Neural cell (in vitro differentiated cells): ENCODE results near the gene MYO7A. TPM values are rescaled to one million over a fixed set of nuclear protein-coding genes. Genes with fewer than 3 reads are reported as not detected.

Experiments used
- H2AFZ ChIP-seq: fragments of 200-600, 300-800 bp; sonication (generic), shearing (Covaris generic); 2 replicates; pipeline ENCODE4 v1.6.0; 2014; ENCODE audit warnings: low read depth, mild to moderate bottlenecking, antibody characterized with exemption, low read length, moderate library complexity
- H3F3A ChIP-seq: fragments of 200-600 bp; shearing (Covaris generic); 2 replicates; pipeline ENCODE4 v1.6.1; 2016; ENCODE audit warnings: mild to moderate bottlenecking, moderate library complexity, mixed read lengths, antibody characterized with exemption, low read length; ENCODE audit not compliant: insufficient read depth, poor library complexity, severe bottlenecking
- H3K27ac ChIP-seq: fragments of 200-600, 300-800 bp; sonication (generic), shearing (Covaris generic); 2 replicates; pipeline ENCODE4 v1.5.1; 2014; ENCODE audit warnings: mild to moderate bottlenecking, low read length, moderate library complexity
- H3K27me3 ChIP-seq: fragments of 300-800, 200-600 bp; sonication (generic), shearing (Covaris generic); 2 replicates; pipeline ENCODE4 v1.6.0; 2014; ENCODE audit warnings: mild to moderate bottlenecking, low read depth, low read length, moderate library complexity; ENCODE audit not compliant: insufficient read depth
- H3K36me3 ChIP-seq: fragments of 300-800, 200-600 bp; sonication (generic), shearing (Covaris generic); 2 replicates; pipeline ENCODE4 v1.5.1; 2014; ENCODE audit warnings: mild to moderate bottlenecking, antibody characterized with exemption, low read length, moderate library complexity; ENCODE audit not compliant: insufficient read depth
- H3K4me2 ChIP-seq: fragments of 300-800, 200-600 bp; sonication (generic), shearing (Covaris generic); 2 replicates; pipeline ENCODE4 v1.6.0; 2014; ENCODE audit warnings: mild to moderate bottlenecking, low read length
- H3K4me3 ChIP-seq: fragments of 300-800, 200-600 bp; sonication (generic), shearing (Covaris generic); 2 replicates; pipeline ENCODE4 v1.5.1; 2014; ENCODE audit warnings: mild to moderate bottlenecking, low read length, moderate library complexity
- H3K79me2 ChIP-seq: fragments of 200-600 bp; shearing (Covaris generic); replicated peaks from 2 replicates; pipeline ENCODE4 v1.6.0; 2014; ENCODE audit warnings: mild to moderate bottlenecking, low read length, moderate library complexity; ENCODE audit not compliant: insufficient read depth
- H3K9ac ChIP-seq: fragments of 300-800, 200-600 bp; sonication (generic), shearing (Covaris generic); 2 replicates; pipeline ENCODE4 v1.6.1; 2016; ENCODE audit warnings: mild to moderate bottlenecking, low read length, mixed read lengths
- H3K9me2 ChIP-seq: fragments of 200-600 bp; shearing (Covaris generic); 2 replicates; pipeline ENCODE4 v1.6.1; 2016; ENCODE audit warnings: mild to moderate bottlenecking, low read length, mixed read lengths; ENCODE audit not compliant: insufficient read depth
- H3K9me3 ChIP-seq: fragments of 200-600, 300-800 bp; sonication (generic), shearing (Covaris generic); 2 replicates; pipeline ENCODE4 v1.6.1; 2016; ENCODE audit warnings: mild to moderate bottlenecking, mixed run types, low read length, moderate library complexity, mixed read lengths
- H4K20me1 ChIP-seq: fragments of 200-600 bp; shearing (Covaris generic); 2 replicates; pipeline ENCODE4 v1.6.1; 2016; ENCODE audit warnings: mild to moderate bottlenecking, mixed run types; ENCODE audit not compliant: insufficient read depth
- CTCF ChIP-seq: fragments of 450-650 bp; IDR thresholded peaks from 2 replicates; pipeline ENCODE4 v1.5.1; 2014; ENCODE audit warnings: antibody characterized with exemption, mild to moderate bottlenecking, moderate library complexity; ENCODE audit not compliant: poor library complexity, severe bottlenecking
- EP300 ChIP-seq: fragments of 450-650 bp; conservative IDR thresholded peaks from 2 replicates; pipeline ENCODE4 v1.6.1; 2014; ENCODE audit warnings: antibody characterized with exemption, mild to moderate bottlenecking, moderate library complexity; ENCODE audit not compliant: poor library complexity, severe bottlenecking
- EZH2 ChIP-seq: fragments of 200-600, 300-800 bp; shearing (Covaris generic), sonication (generic); IDR thresholded peaks from 2 replicates; pipeline ENCODE4 v1.6.1; 2014; ENCODE audit warnings: antibody characterized with exemption, low read length, borderline replicate concordance, mild to moderate bottlenecking; ENCODE audit not compliant: insufficient read depth, poor library complexity, severe bottlenecking
- MXI1 ChIP-seq: fragments of 450-650 bp; conservative IDR thresholded peaks from 2 replicates; pipeline ENCODE4 v1.6.1; 2014; ENCODE audit warnings: antibody characterized with exemption, mild to moderate bottlenecking; ENCODE audit not compliant: poor library complexity, severe bottlenecking
- POLR2AphosphoS5 ChIP-seq: IDR thresholded peaks from 2 replicates; pipeline ENCODE4 v1.6.1; 2012
- RAD21 ChIP-seq: fragments of 450-650 bp; conservative IDR thresholded peaks from 2 replicates; pipeline ENCODE4 v1.6.1; 2014; ENCODE audit warnings: antibody characterized with exemption, mild to moderate bottlenecking, moderate library complexity
- SMC3 ChIP-seq: fragments of 450-650 bp; conservative IDR thresholded peaks from 2 replicates; pipeline ENCODE4 v1.6.1; 2014; ENCODE audit warnings: antibody characterized with exemption, mild to moderate bottlenecking, moderate library complexity; ENCODE audit not compliant: poor library complexity
- TAF1 ChIP-seq: IDR thresholded peaks from 2 replicates; pipeline ENCODE4 v1.6.1; 2012; ENCODE audit warnings: low read depth
- polyA plus RNA-seq: library from polyadenylated mRNA; depleted of rRNA; stranded (reverse); fragments of >200 nt; gene quantifications from 2 replicates; pipeline ENCODE4 v1.2.3, GENCODE V29; 2014
- TF ChIP-seq, protein P1 (sequence below): IDR thresholded peaks from 2 replicates; pipeline ENCODE4 v1.6.1; 2012; ENCODE audit warnings: borderline replicate concordance

MYO7A gene
- polyA plus RNA-seq, 1 donor from 2014 or later: 0.61 TPM

DNA sequence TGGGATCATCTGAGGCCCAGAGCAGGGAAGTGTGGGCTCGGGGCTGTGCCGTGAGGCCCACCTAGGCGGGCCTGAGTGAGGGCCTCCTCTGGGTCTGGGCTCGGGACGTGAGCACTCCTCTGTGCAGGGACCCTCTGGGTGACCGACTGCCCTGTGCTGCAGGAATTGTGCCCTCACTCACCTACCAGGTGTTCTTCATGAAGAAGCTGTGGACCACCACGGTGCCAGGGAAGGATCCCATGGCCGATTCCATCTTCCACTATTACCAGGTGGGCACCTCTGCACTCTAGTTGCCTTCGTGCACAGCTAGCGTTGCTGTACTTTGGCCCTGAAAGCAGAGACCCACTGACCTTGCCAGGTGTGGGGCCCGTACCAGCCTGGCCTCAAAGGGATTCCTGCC, 80.5 kb downstream of the MYO7A start:
- Histone ChIP-seq H3K27ac (no peak overlapping the region), H3K9me3 (no peaks in the 10 kb centered on the region), H3K4me3 (no peak overlapping the region), H3K27me3 (no peaks in the 10 kb centered on the region), H4K20me1 (no peaks in the 10 kb centered on the region), H3K36me3 (no peaks in the 10 kb centered on the region), H3K9ac (no peak overlapping the region), H3K4me2 (no peak overlapping the region), H3K79me2 (no peaks in the 10 kb centered on the region), H3K9me2 (no peaks in the 10 kb centered on the region), H3F3A (no peaks in the 10 kb centered on the region), H2AFZ (no peak overlapping the region)
- TF ChIP-seq EZH2 (no peak), CTCF (no peak), SMC3 (no peak), MXI1 (no peak), TAF1 (no peak), POLR2AphosphoS5 (no peak)
- TF ChIP-seq, protein P1, sequence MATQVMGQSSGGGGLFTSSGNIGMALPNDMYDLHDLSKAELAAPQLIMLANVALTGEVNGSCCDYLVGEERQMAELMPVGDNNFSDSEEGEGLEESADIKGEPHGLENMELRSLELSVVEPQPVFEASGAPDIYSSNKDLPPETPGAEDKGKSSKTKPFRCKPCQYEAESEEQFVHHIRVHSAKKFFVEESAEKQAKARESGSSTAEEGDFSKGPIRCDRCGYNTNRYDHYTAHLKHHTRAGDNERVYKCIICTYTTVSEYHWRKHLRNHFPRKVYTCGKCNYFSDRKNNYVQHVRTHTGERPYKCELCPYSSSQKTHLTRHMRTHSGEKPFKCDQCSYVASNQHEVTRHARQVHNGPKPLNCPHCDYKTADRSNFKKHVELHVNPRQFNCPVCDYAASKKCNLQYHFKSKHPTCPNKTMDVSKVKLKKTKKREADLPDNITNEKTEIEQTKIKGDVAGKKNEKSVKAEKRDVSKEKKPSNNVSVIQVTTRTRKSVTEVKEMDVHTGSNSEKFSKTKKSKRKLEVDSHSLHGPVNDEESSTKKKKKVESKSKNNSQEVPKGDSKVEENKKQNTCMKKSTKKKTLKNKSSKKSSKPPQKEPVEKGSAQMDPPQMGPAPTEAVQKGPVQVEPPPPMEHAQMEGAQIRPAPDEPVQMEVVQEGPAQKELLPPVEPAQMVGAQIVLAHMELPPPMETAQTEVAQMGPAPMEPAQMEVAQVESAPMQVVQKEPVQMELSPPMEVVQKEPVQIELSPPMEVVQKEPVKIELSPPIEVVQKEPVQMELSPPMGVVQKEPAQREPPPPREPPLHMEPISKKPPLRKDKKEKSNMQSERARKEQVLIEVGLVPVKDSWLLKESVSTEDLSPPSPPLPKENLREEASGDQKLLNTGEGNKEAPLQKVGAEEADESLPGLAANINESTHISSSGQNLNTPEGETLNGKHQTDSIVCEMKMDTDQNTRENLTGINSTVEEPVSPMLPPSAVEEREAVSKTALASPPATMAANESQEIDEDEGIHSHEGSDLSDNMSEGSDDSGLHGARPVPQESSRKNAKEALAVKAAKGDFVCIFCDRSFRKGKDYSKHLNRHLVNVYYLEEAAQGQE: no peak

- Histone ChIP-seq H4K20me1 (no peaks in the 10 kb centered on the region), H3K9me2 (no peaks in the 10 kb centered on the region), H3K27ac (no peak overlapping the region), H2AFZ (no peak overlapping the region), H3K4me2 (no peak overlapping the region), H3K79me2 (no peaks in the 10 kb centered on the region), H3K27me3 (no peaks in the 10 kb centered on the region), H3K36me3 (no peaks in the 10 kb centered on the region), H3K9ac (no peak overlapping the region), H3K4me3 (no peak overlapping the region), H3K9me3 (no peaks in the 10 kb centered on the region), H3F3A (no peaks in the 10 kb centered on the region)
- TF ChIP-seq EZH2 (no peak), RAD21 (no peak), MXI1 (no peak), CTCF (no peak), POLR2AphosphoS5 (no peak), SMC3 (no peak), TAF1 (no peak), EP300 (no peak)
- TF ChIP-seq, protein P1: no peak
These were observed 81.6 kb downstream of the MYO7A start for GRCh38 chr11:77209663-77210062.
